DND-41 (cell line): ENCODE measurements around the gene DRICH1.
"Not testable (repeated sequence)": the region's sequence is repeated elsewhere in the genome, so short reads cannot be mapped to it uniquely, and the experiment has no call there.

ENCODE experiments used
- ATAC-seq: fragments of 200-7000 bp; cut with Tn5 transposase; 3 replicates; pipeline ENCODE4 v1.9.1; 2021; ENCODE audit warnings: low read depth; ENCODE audit not compliant: insufficient read depth
- DNase-seq: peaks from one replicate; pipeline ENCODE4 v3.0.0-alpha.2; 2020
- H2AFZ ChIP-seq: 2 replicates; pipeline ENCODE4 v1.6.0; 2012; ENCODE audit warnings: low read depth, low read length
- H3K27ac ChIP-seq: 2 replicates; pipeline ENCODE4 v1.5.1; 2012; ENCODE audit warnings: low read length, inconsistent platforms
- H3K27me3 ChIP-seq: fragments of 200-600 bp; sonication (generic); 2 replicates; pipeline ENCODE4 v1.6.0; 2012; ENCODE audit warnings: low read length, mild to moderate bottlenecking, inconsistent platforms; ENCODE audit not compliant: insufficient read depth, poor library complexity
- H3K36me3 ChIP-seq: 2 replicates; pipeline ENCODE4 v1.5.1; 2012; ENCODE audit warnings: low read length, inconsistent platforms; ENCODE audit not compliant: insufficient read depth
- H3K4me1 ChIP-seq: 2 replicates; pipeline ENCODE4 v1.5.1; 2012; ENCODE audit warnings: mild to moderate bottlenecking, low read length; ENCODE audit not compliant: insufficient read depth
- H3K4me2 ChIP-seq: 2 replicates; pipeline ENCODE4 v1.6.0; 2012; ENCODE audit warnings: mild to moderate bottlenecking, moderate library complexity, low read length, inconsistent platforms; ENCODE audit not compliant: insufficient read depth
- H3K4me3 ChIP-seq, 2 experiments: fragments of 200-600 bp in 1 of 2; shearing (Covaris generic) in 1 of 2; 2 replicates each; pipeline ENCODE4 v1.5.1; 2012 to 2016; ENCODE audit warnings: inconsistent platforms in 2 of 2, low read length in 2 of 2, mild to moderate bottlenecking in 2 of 2, low read depth in 1 of 2, moderate library complexity in 1 of 2
- H3K79me2 ChIP-seq: 2 replicates; pipeline ENCODE4 v1.6.0; 2012; ENCODE audit warnings: low read length, inconsistent platforms; ENCODE audit not compliant: insufficient read depth
- H3K9ac ChIP-seq: 2 replicates; pipeline ENCODE4 v1.6.0; 2012; ENCODE audit warnings: low read depth, mild to moderate bottlenecking, inconsistent platforms, low read length, moderate library complexity
- H3K9me3 ChIP-seq: 2 replicates; pipeline ENCODE4 v1.5.1; 2012; ENCODE audit warnings: low read length, moderate library complexity, mild to moderate bottlenecking, inconsistent platforms; ENCODE audit not compliant: insufficient read depth, severe bottlenecking
- H4K20me1 ChIP-seq: 2 replicates; pipeline ENCODE4 v1.6.0; 2012; ENCODE audit warnings: low read length; ENCODE audit not compliant: insufficient read depth
- CTCF ChIP-seq: IDR thresholded peaks from 2 replicates; pipeline ENCODE4 v1.5.1; 2012; ENCODE audit warnings: borderline replicate concordance, low read length, moderate library complexity, mild to moderate bottlenecking; ENCODE audit not compliant: poor library complexity, severe bottlenecking; ENCODE audit errors: extremely low read depth
- EZH2 ChIP-seq: IDR thresholded peaks from 3 replicates; pipeline ENCODE4 v1.6.1; 2012; ENCODE audit warnings: borderline replicate concordance, low read depth, mild to moderate bottlenecking, moderate library complexity, low read length, inconsistent platforms; ENCODE audit not compliant: severe bottlenecking

DRICH1 gene

DNA sequence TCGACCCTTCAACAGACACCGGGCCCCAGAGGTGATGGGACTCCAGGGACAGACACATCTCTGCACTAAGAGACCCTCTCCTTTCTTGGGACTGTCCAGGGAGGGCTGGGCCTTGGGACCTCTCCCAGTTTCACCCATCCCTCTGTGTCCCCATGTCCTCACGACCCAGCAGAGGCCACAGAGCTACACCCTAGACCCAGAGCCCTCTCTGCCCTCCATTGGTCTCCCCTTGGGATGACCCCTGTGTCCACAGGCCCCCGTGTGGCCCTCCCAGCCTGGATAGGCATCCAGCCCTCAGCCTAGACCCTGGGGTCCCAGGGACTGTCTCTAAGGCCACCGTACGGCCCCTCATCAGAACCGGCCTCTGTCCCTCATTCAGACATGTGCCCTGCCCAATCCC, 7.5 kb upstream of the DRICH1 start:
- no peak overlapping the region for H3K4me3 ChIP-seq
- H3K27me3 ChIP-seq, result no peaks in the 10 kb centered on the region
- DNase-seq (no peak), ATAC-seq (peak; percentile 12; the same call in 1 of the 3 replicates)
- TF ChIP-seq EZH2, result no peak
- TF ChIP-seq CTCF, result no peak
- no peaks in the 10 kb centered on the region for H4K20me1 ChIP-seq
- no peaks in the 10 kb centered on the region; the same call in 1 of the 2 replicates for H3K36me3 ChIP-seq
- H3K27ac ChIP-seq, result no peak overlapping the region
- H2AFZ ChIP-seq, result no peak overlapping the region
- no peaks in the 10 kb centered on the region for H3K9me3 ChIP-seq
- H3K4me2 ChIP-seq, result no peak overlapping the region
- no peaks in the 10 kb centered on the region for H3K4me1 ChIP-seq
- H3K79me2 ChIP-seq, result no peaks in the 10 kb centered on the region
- H3K9ac ChIP-seq, result no peak overlapping the region

GRCh38 chr22:23638611-23639010, 6.5 kb upstream of the DRICH1 start:
- Histone ChIP-seq H3K36me3 (no peaks in the 10 kb centered on the region; the same call in 1 of the 2 replicates), H3K4me1 (no peaks in the 10 kb centered on the region), H3K79me2 (no peaks in the 10 kb centered on the region), H3K9ac (no peak overlapping the region), H3K4me3 (no peak overlapping the region), H3K9me3 (no peaks in the 10 kb centered on the region), H3K27ac (no peak overlapping the region), H2AFZ (no peak overlapping the region), H3K27me3 (no peaks in the 10 kb centered on the region), H3K4me2 (no peak overlapping the region), H4K20me1 (no peaks in the 10 kb centered on the region)
- ATAC-seq (no peak), DNase-seq (no peak)
- TF ChIP-seq CTCF (no peak), EZH2 (no peak)

GRCh38 chr22:23635291-23635690, 3.2 kb upstream of the DRICH1 start:
- H3K27ac ChIP-seq, H4K20me1 ChIP-seq, H3K4me1 ChIP-seq, ATAC-seq, H3K4me2 ChIP-seq, H3K79me2 ChIP-seq, H3K4me3 ChIP-seq, DNase-seq, H2AFZ ChIP-seq, H3K27me3 ChIP-seq, H3K36me3 ChIP-seq, H3K9ac ChIP-seq, H3K9me3 ChIP-seq: not testable (repeated sequence)

- H2AFZ ChIP-seq, H3K27ac ChIP-seq, H3K4me3 ChIP-seq, H3K9ac ChIP-seq, DNase-seq, H4K20me1 ChIP-seq, H3K27me3 ChIP-seq, H3K4me1 ChIP-seq, H3K36me3 ChIP-seq, H3K4me2 ChIP-seq, ATAC-seq, H3K9me3 ChIP-seq, H3K79me2 ChIP-seq: not testable (repeated sequence)
Measured at GRCh38 chr22:23628056-23628743, 3.9 kb downstream of the DRICH1 start.
